ENCODE data around the gene C1orf105.
"Not testable (repeated sequence)": the region's sequence is repeated elsewhere in the genome, so short reads cannot be mapped to it uniquely, and the experiment has no call there.

GRCh38 chr1:172437183-172437582 is 16.7 kb downstream of the C1orf105 start:
- TF ChIP-seq POLR2A, POLR2AphosphoS5, EP300 (IDR thresholded peaks at IDR 0.05): not testable (repeated sequence)

Measured in upper lobe of left lung (tissue), 4 donors.